ENCODE data around the gene OLFML3. TPM values are rescaled to one million over a fixed set of nuclear protein-coding genes. Genes with fewer than 3 reads are reported as not detected.

The OLFML3 gene
- total RNA-seq, 1 donor from 2014 or later, result 1.6 TPM

GRCh38 chr1:113986802-113987201 is 7.5 kb downstream of the OLFML3 start:
- no peak overlapping the region for H3K4me3 ChIP-seq (ENCODE audit: low read depth, low read length)
- H3K27me3 ChIP-seq (ENCODE audit: control insufficient read depth, insufficient read depth, low read length), result no peaks in the 10 kb centered on the region
- DNase-seq (ENCODE audit: low read depth), result no peak
- no peak for FAIRE-seq
- H3K36me3 ChIP-seq (ENCODE audit: control insufficient read depth, insufficient read depth, low read length), result no peaks in the 10 kb centered on the region
- TF ChIP-seq CTCF (IDR thresholded peaks at IDR 0.05; ENCODE audit: insufficient read depth, low read length, severe bottlenecking), result no peak

DNA sequence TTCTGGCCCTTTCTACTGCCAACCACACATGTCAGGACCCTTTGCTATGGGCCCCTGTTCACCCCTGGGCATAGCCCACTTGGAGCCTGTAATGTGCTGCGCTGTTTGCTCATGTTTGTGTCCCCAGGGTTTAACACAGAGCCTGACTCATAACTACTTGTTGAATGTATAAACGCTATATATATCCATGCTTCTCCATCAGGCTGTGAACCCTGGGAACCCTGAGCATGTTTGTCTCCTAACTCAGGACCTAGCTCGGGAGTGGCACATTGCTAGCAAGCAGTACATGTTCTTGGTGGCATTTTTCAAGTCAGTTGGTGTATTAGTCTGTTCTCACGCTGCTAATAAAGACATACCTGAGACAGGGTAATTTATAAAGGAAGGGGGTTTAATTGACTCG is 8.0 kb downstream of the OLFML3 start:
- TF ChIP-seq CTCF (IDR thresholded peaks at IDR 0.05; ENCODE audit: insufficient read depth, low read length, severe bottlenecking), result no peak
- FAIRE-seq (no peak), DNase-seq (ENCODE audit: low read depth) (no peak)

GRCh38 chr1:113990530-113990929 is 11.3 kb downstream of the OLFML3 start:
- FAIRE-seq (no peak), DNase-seq (ENCODE audit: low read depth) (no peak)
- no peak overlapping the region for H3K4me3 ChIP-seq (ENCODE audit: low read depth, low read length)
- no peaks in the 10 kb centered on the region for H3K27me3 ChIP-seq (ENCODE audit: control insufficient read depth, insufficient read depth, low read length)
- no peaks in the 10 kb centered on the region for H3K36me3 ChIP-seq (ENCODE audit: control insufficient read depth, insufficient read depth, low read length)
- TF ChIP-seq CTCF (IDR thresholded peaks at IDR 0.05; ENCODE audit: insufficient read depth, low read length, severe bottlenecking), result no peak

More for the DNA sequence above, 8.0 kb downstream of the OLFML3 start:
- Histone ChIP-seq H3K36me3 (ENCODE audit: control insufficient read depth, insufficient read depth, low read length) (no peaks in the 10 kb centered on the region), H3K4me3 (ENCODE audit: low read depth, low read length) (no peak overlapping the region), H3K27me3 (ENCODE audit: control insufficient read depth, insufficient read depth, low read length) (no peaks in the 10 kb centered on the region)

- TF ChIP-seq CTCF (IDR thresholded peaks at IDR 0.05; ENCODE audit: insufficient read depth, low read length, severe bottlenecking), result no peak
- Histone ChIP-seq H3K4me3 (ENCODE audit: low read depth, low read length) (no peak overlapping the region), H3K36me3 (ENCODE audit: control insufficient read depth, insufficient read depth, low read length) (no peaks in the 10 kb centered on the region), H3K27me3 (ENCODE audit: control insufficient read depth, insufficient read depth, low read length) (no peaks in the 10 kb centered on the region)
- no peak for FAIRE-seq
- no peak for DNase-seq (ENCODE audit: low read depth)
Observed at GRCh38 chr1:113990961-113991360, 11.7 kb downstream of the OLFML3 start.

DNA sequence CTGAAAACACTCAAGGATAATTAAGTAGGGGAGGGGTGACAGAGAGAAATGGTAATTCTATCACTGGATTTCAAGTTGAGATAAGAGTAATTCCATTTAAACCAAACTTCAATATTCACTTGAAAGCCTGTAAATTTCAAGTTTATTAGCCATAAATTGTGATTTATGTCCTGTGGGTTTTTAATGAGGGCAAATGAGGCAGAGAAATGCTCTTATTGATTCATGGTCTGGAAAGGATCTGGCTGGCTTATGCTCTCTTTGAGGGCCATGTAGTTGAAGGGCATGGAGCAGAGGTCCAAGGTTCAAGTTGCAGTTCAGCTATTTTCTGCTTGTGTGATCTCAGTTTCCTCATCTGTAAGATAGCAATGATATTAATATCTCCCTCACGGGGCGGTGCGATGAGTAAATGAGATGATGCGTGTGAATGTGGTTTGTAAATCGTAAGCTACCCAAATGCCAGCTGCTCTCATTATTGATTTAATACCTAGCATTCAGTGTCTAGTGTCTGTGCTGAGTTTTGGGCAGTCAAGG is 12.3 kb downstream of the OLFML3 start:
- no peak for FAIRE-seq

More for the DNA sequence above, 12.3 kb downstream of the OLFML3 start:
- no peak for TF ChIP-seq CTCF (IDR thresholded peaks at IDR 0.05; ENCODE audit: insufficient read depth, low read length, severe bottlenecking)
- Histone ChIP-seq H3K27me3 (ENCODE audit: control insufficient read depth, insufficient read depth, low read length) (no peaks in the 10 kb centered on the region), H3K36me3 (ENCODE audit: control insufficient read depth, insufficient read depth, low read length) (no peaks in the 10 kb centered on the region), H3K4me3 (ENCODE audit: low read depth, low read length) (no peak overlapping the region)
- DNase-seq (ENCODE audit: low read depth), result no peak

Measured in bronchial epithelial cell (primary cell).